Measurements from ENCODE around the gene KIZ.

- TF ChIP-seq, protein P1, sequence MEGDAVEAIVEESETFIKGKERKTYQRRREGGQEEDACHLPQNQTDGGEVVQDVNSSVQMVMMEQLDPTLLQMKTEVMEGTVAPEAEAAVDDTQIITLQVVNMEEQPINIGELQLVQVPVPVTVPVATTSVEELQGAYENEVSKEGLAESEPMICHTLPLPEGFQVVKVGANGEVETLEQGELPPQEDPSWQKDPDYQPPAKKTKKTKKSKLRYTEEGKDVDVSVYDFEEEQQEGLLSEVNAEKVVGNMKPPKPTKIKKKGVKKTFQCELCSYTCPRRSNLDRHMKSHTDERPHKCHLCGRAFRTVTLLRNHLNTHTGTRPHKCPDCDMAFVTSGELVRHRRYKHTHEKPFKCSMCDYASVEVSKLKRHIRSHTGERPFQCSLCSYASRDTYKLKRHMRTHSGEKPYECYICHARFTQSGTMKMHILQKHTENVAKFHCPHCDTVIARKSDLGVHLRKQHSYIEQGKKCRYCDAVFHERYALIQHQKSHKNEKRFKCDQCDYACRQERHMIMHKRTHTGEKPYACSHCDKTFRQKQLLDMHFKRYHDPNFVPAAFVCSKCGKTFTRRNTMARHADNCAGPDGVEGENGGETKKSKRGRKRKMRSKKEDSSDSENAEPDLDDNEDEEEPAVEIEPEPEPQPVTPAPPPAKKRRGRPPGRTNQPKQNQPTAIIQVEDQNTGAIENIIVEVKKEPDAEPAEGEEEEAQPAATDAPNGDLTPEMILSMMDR (IDR thresholded peaks at IDR 0.05 in 4 of 5, conservative IDR thresholded peaks at IDR 0.05 in 1 of 5), result no peak
- no peak for TF ChIP-seq POLR2A (IDR thresholded peaks at IDR 0.05)
Observed at GRCh38 chr20:21237956-21238799, 112.3 kb downstream of the KIZ start.
